PC-9 (cell line): Measurements from ENCODE around the gene RGS3.

ENCODE experiments used
- CTCF ChIP-seq: fragments of 200-600 bp; sonication (generic); conservative IDR thresholded peaks from 2 replicates; pipeline ENCODE4 v1.6.1; 2017; ENCODE audit warnings: mixed run types, antibody characterized with exemption, mild to moderate bottlenecking, moderate library complexity
- EZH2 ChIP-seq: fragments of 200-600 bp; sonication (generic); IDR thresholded peaks from 2 replicates; pipeline ENCODE4 v1.8.0; 2017; ENCODE audit warnings: antibody characterized with exemption, low read depth

GRCh38 chr9:113590389-113590788 is 126.9 kb downstream of the RGS3 start:
- TF ChIP-seq EZH2 = no peak
- no peak for TF ChIP-seq CTCF
